GM19463 (cell line): ENCODE results near the gene RCAN1.

Source experiments
- ATAC-seq: cut with Tn5 transposase; IDR thresholded peaks from one replicate; pipeline ENCODE4 v1.9.1; 2021; ENCODE audit warnings: mild to moderate bottlenecking, moderate library complexity; ENCODE audit not compliant: unreplicated experiment

The RCAN1 gene

GRCh38 chr21:34544032-34544496 lies 70.8 kb downstream of the RCAN1 start:
- ATAC-seq: no peak

GRCh38 chr21:34543017-34543416 lies 71.9 kb downstream of the RCAN1 start:
- ATAC-seq: no peak

- no peak for ATAC-seq
These were observed 74.7 kb downstream of the RCAN1 start for GRCh38 chr21:34540206-34540605.

- ATAC-seq: no peak
These were observed 77.1 kb downstream of the RCAN1 start for GRCh38 chr21:34537838-34538237.

- ATAC-seq: no peak
These were observed 78.1 kb downstream of the RCAN1 start for GRCh38 chr21:34536820-34537219.

- ATAC-seq: no peak
These were observed 78.6 kb downstream of the RCAN1 start for GRCh38 chr21:34536311-34536710.

GRCh38 chr21:34535886-34536285 lies 79.0 kb downstream of the RCAN1 start:
- no peak for ATAC-seq

GRCh38 chr21:34534522-34534921 lies 80.4 kb downstream of the RCAN1 start:
- peak; percentile 70 for ATAC-seq

GRCh38 chr21:34533938-34534337 lies 81.0 kb downstream of the RCAN1 start:
- no peak for ATAC-seq

- ATAC-seq: no peak
These were observed 83.5 kb downstream of the RCAN1 start for GRCh38 chr21:34531399-34531798.

- no peak for ATAC-seq
These were observed 84.7 kb downstream of the RCAN1 start for GRCh38 chr21:34530261-34530660.

GRCh38 chr21:34528131-34528561 lies 86.8 kb downstream of the RCAN1 start:
- no peak for ATAC-seq

- peak; percentile 65 for ATAC-seq
These were observed 88.2 kb downstream of the RCAN1 start for GRCh38 chr21:34526618-34527290.

GRCh38 chr21:34526241-34526617 lies 88.7 kb downstream of the RCAN1 start:
- ATAC-seq: no peak

GRCh38 chr21:34524646-34525601 lies 90.0 kb downstream of the RCAN1 start:
- ATAC-seq: no peak

- ATAC-seq: no peak
These were observed 91.8 kb downstream of the RCAN1 start for GRCh38 chr21:34523019-34523555.

- no peak for ATAC-seq
These were observed 92.6 kb downstream of the RCAN1 start for GRCh38 chr21:34522284-34522683.

- ATAC-seq: no peak
These were observed 93.4 kb downstream of the RCAN1 start for GRCh38 chr21:34521561-34521960.

- ATAC-seq: no peak
These were observed 94.0 kb downstream of the RCAN1 start for GRCh38 chr21:34520764-34521508.

- ATAC-seq: no peak
These were observed 94.6 kb downstream of the RCAN1 start for GRCh38 chr21:34520281-34520680.

GRCh38 chr21:34519694-34520093 lies 95.2 kb downstream of the RCAN1 start:
- ATAC-seq: no peak
